WERI-Rb-1 (cell line): ENCODE measurements around the gene PDGFRB.

Experiments
- DNase-seq: peaks from one replicate; pipeline ENCODE4 v3.0.0-alpha.2; 2020
- H3K27ac ChIP-seq: fragments of 250-450 bp; sonication (Bioruptor Pico); 2 replicates; pipeline ENCODE4 v1.5.1; 2020; ENCODE audit warnings: mild to moderate bottlenecking, moderate library complexity
- H3K27me3 ChIP-seq: fragments of 250-450 bp; sonication (Bioruptor Pico); 2 replicates; pipeline ENCODE4 v1.5.1; 2021; ENCODE audit warnings: mild to moderate bottlenecking, low read depth, moderate library complexity; ENCODE audit not compliant: insufficient read depth, severe bottlenecking
- H3K36me3 ChIP-seq: fragments of 250-450 bp; sonication (Bioruptor Pico); 2 replicates; pipeline ENCODE4 v1.5.1; 2020; ENCODE audit warnings: mild to moderate bottlenecking, moderate library complexity
- H3K4me3 ChIP-seq: 2 replicates; pipeline ENCODE4 v1.5.1; 2011; ENCODE audit warnings: low read depth, mild to moderate bottlenecking, control low read depth, low read length
- H3K9me3 ChIP-seq: fragments of 250-450 bp; sonication (Bioruptor Pico); 2 replicates; pipeline ENCODE4 v1.5.1; 2021; ENCODE audit warnings: mild to moderate bottlenecking, moderate library complexity; ENCODE audit not compliant: severe bottlenecking
- TF ChIP-seq, protein P1 (sequence below): IDR thresholded peaks from 2 replicates; pipeline ENCODE4 v1.5.1; 2011; ENCODE audit warnings: low read depth, mild to moderate bottlenecking, control low read depth, inconsistent platforms, low read length

The PDGFRB gene

GRCh38 chr5:150133581-150134197 lies 22.0 kb downstream of the PDGFRB start:
- DNase-seq, result no peak
- Histone ChIP-seq H3K36me3 (no peaks in the 10 kb centered on the region), H3K27ac (0 out of 2 replicates have a peak overlapping the region, but pooled peaks have one; percentile 28), H3K27me3 (no peaks in the 10 kb centered on the region), H3K4me3 (no peak overlapping the region), H3K9me3 (no peaks in the 10 kb centered on the region)
- TF ChIP-seq, protein P1, sequence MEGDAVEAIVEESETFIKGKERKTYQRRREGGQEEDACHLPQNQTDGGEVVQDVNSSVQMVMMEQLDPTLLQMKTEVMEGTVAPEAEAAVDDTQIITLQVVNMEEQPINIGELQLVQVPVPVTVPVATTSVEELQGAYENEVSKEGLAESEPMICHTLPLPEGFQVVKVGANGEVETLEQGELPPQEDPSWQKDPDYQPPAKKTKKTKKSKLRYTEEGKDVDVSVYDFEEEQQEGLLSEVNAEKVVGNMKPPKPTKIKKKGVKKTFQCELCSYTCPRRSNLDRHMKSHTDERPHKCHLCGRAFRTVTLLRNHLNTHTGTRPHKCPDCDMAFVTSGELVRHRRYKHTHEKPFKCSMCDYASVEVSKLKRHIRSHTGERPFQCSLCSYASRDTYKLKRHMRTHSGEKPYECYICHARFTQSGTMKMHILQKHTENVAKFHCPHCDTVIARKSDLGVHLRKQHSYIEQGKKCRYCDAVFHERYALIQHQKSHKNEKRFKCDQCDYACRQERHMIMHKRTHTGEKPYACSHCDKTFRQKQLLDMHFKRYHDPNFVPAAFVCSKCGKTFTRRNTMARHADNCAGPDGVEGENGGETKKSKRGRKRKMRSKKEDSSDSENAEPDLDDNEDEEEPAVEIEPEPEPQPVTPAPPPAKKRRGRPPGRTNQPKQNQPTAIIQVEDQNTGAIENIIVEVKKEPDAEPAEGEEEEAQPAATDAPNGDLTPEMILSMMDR, result no peak

DNA sequence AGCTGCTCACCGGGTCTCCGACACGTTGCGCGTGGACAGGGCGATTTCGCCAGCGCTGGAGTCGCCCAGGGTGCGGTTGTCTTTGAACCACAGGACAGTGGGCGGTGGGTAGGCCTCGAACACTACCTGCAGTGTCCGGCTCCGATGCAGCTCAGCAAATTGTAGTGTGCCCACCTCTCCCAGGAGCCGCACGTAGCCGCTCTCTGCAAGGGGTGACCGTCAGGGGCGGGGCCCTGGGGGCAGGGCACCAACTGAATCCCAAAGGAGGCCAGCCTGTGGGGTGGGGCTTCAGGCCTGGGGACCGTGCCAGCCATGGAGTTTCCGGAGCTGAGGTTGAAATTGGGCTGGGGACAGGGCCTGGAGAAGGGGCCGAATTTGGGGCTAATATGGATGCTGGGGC lies 22.9 kb downstream of the PDGFRB start:
- TF ChIP-seq, protein P1, result no peak
- no peak for DNase-seq
- H3K27ac ChIP-seq, result no peak overlapping the region
- H3K36me3 ChIP-seq, result no peaks in the 10 kb centered on the region
- H3K4me3 ChIP-seq, result no peak overlapping the region
- no peaks in the 10 kb centered on the region for H3K9me3 ChIP-seq
- H3K27me3 ChIP-seq, result no peaks in the 10 kb centered on the region

DNA sequence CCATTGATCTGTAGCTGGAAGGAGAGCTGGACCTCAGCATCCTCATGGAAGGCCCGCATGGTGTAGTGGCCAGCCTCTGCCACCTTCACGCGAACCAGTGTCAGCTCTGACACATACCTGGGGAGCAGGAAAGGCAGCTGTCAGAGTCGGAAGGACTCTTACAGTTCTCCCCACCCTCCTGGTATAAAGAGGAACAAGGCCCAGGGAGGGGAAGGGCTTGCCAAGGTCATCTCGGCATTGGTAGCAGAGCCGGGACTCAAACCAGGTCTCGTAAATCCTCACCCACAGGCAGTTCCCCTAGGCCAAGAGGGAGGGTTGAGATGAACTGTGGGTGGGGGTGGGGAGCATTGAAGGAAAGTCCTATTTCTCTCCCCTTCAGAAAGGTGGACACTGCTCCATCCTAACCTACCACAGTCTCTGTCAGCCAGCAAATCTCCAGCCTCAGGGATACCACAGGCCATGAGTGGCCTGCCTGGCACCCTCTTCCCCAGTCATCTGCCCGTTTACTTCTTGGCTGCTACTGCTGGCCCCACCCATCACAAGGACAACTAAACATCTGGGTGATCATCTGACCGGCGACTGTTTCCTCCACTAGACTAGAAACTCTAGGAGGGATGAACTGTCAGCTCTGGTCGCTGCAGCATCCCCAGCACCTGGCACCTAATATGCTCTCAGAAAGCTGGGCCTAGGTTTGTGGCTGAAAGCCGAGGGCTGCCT lies 23.5 kb downstream of the PDGFRB start:
- Histone ChIP-seq H3K27me3 (no peaks in the 10 kb centered on the region), H3K4me3 (no peak overlapping the region), H3K36me3 (no peaks in the 10 kb centered on the region), H3K27ac (no peak overlapping the region), H3K9me3 (no peaks in the 10 kb centered on the region)
- no peak for DNase-seq
- TF ChIP-seq, protein P1, result no peak

DNA sequence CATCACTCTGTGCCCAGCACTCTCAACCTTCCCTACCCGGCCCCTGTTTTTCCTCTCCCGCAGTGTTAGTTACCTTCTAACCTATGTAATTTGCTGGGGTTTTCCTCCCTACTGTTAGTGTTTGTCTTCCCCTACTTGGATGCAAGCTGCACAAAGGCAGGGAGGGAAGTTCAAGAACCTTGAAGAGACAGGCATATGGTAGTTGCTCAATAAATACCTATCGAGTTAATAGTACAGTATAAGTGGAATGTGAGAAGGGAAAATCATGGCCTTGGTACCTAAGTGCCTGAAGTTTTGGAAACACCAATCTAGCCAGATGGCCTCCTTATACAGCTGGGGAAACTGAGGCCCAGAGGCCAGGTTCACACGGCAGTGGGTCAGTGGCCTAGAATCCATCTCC lies 24.2 kb downstream of the PDGFRB start:
- H3K27me3 ChIP-seq, result no peaks in the 10 kb centered on the region
- no peaks in the 10 kb centered on the region for H3K36me3 ChIP-seq
- TF ChIP-seq, protein P1, result no peak
- no peak overlapping the region for H3K27ac ChIP-seq
- DNase-seq, result no peak
- H3K9me3 ChIP-seq, result no peaks in the 10 kb centered on the region
- no peak overlapping the region for H3K4me3 ChIP-seq

DNA sequence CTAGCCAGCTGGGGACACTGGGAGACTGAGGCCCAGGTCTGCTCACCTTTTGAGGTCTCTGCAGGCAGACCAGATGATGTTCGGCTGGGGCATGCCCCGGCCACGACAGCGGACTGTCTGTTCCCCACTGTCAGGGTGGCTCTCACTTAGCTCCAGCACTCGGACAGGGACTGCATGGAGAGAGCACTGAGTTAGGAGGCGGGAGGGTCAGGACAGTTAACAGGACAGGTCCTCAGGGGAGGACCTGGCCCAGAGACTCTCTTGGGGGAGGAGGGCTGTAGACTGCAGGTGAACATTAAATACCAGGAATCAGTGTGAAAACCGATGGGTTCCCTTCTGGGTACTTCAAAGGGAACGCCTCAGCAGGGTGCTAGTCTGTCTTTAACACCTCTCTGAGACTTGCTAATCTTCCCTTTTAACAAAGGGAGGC lies 25.1 kb downstream of the PDGFRB start:
- Histone ChIP-seq H3K27me3 (no peaks in the 10 kb centered on the region), H3K4me3 (no peak overlapping the region), H3K36me3 (no peaks in the 10 kb centered on the region), H3K9me3 (no peaks in the 10 kb centered on the region), H3K27ac (no peak overlapping the region)
- TF ChIP-seq, protein P1, result no peak
- no peak for DNase-seq
